GM15510 (cell line): ENCODE data around the gene GTF3C2.

Source experiments
- POLR2A ChIP-seq: IDR thresholded peaks from 3 replicates; pipeline ENCODE4 v1.6.1; 2011; ENCODE audit warnings: borderline replicate concordance; ENCODE audit not compliant: insufficient read length; ENCODE audit errors: extremely low read depth

GTF3C2 gene

GRCh38 chr2:27313882-27314645, 42.5 kb downstream of the GTF3C2 start:
- TF ChIP-seq POLR2A = no peak

GRCh38 chr2:27312152-27312551, 44.4 kb downstream of the GTF3C2 start:
- TF ChIP-seq POLR2A = no peak

DNA sequence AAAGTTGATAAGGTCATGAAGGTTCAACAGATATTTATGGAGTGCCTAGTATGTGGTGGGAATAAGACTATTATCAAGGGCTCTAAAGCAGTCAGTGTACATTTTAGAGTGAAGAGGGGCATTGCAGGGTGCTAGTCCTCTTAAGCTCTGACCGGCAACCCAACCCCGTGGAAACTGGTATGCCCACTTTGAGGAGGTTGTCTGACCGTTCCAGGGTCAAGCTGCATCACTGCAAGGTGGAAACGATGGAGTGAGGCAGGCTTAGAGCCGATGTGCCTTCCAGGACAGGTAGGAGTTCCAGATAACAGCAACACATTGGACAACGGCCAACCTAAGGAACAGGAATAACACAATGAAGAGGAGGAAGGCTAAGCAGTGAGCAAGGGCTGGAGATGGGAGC, 46.9 kb downstream of the GTF3C2 start:
- TF ChIP-seq POLR2A = no peak

DNA sequence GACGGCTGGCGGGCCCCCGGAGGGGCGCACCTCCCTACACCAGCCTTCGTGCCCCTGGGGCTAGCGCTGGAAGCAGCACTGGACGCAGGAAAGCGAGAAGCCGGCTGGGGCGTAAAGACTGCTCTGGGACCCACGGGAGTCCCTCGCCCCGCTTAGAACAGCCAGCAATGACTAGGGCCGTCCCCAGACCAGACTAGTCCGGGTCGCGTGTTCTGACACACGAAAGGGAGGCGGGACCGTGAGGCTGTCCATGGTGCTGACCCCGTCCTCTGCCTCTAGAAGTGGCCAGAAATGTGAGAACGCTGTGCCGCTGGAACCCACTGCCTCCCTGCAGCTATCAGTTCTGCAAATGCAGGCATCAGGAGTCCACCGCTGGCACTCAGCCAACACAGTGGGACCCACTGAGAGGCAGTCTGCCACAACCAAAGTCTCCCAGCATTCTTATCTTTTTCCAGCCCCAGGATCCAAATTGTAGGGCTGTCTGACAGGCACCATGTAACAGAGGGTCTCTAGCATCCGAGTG, 48.1 kb downstream of the GTF3C2 start, which contains the start of gene UCN:
TSS of gene UCN (minus strand) at position 87 of the 523 bp plus-strand sequence. CDS start 550 bp downstream, outside the sequence.
- TF ChIP-seq POLR2A = no peak

GRCh38 chr2:27307545-27308358, 48.8 kb downstream of the GTF3C2 start:
- no peak for TF ChIP-seq POLR2A

GRCh38 chr2:27307287-27307544, 49.3 kb downstream of the GTF3C2 start:
- TF ChIP-seq POLR2A = no peak

- TF ChIP-seq POLR2A = no peak
These were observed 49.8 kb downstream of the GTF3C2 start for GRCh38 chr2:27306573-27307286.

- TF ChIP-seq POLR2A = no peak
These were observed 50.4 kb downstream of the GTF3C2 start for GRCh38 chr2:27306136-27306535.

- no peak for TF ChIP-seq POLR2A
These were observed 51.0 kb downstream of the GTF3C2 start for GRCh38 chr2:27305516-27305915.

- TF ChIP-seq POLR2A = no peak
These were observed 51.9 kb downstream of the GTF3C2 start for GRCh38 chr2:27304488-27305240.

DNA sequence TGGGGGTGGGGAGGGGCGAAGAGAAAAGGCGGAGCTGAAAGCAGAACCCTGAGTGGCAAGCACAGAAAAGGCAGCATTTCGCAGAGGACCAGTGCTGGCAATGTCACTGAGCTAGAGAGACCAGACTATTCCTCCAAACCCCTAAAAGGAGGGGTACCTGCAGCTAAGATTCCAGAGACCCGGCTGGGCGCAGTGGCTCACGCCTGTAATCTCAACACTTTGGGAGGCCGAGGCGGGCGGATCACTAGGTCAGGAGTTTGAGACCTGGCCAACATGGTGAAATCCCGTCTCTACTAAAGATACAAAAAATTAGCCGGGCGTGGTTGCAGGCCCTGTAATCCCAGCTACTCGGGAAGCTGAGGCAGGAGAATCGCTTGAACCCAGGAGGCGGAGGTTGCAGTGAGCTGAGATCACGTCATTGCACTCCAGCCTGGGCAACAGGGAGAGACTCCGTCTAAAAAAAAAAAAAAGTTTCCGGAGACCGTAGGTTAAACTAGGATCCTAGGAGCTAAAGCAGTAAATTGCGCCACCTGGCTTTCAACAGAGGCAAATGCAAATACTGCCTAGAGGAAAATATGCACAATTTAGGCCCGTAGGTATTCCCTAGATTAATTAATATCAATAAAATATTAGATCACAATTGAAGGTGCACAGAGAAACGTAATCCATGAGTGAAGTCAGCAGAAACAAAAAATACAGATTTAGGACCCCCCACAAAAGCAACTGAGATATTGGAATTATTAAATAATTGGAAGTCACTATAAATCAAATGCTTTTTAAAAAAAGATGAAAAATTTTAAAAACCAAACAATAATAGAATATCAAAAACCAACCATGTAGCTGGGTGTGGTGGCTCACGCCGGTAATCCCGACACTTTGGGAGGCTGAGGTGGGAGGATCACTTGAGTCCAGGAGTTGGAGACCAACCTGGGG, 53.2 kb downstream of the GTF3C2 start:
- TF ChIP-seq POLR2A = no peak

DNA sequence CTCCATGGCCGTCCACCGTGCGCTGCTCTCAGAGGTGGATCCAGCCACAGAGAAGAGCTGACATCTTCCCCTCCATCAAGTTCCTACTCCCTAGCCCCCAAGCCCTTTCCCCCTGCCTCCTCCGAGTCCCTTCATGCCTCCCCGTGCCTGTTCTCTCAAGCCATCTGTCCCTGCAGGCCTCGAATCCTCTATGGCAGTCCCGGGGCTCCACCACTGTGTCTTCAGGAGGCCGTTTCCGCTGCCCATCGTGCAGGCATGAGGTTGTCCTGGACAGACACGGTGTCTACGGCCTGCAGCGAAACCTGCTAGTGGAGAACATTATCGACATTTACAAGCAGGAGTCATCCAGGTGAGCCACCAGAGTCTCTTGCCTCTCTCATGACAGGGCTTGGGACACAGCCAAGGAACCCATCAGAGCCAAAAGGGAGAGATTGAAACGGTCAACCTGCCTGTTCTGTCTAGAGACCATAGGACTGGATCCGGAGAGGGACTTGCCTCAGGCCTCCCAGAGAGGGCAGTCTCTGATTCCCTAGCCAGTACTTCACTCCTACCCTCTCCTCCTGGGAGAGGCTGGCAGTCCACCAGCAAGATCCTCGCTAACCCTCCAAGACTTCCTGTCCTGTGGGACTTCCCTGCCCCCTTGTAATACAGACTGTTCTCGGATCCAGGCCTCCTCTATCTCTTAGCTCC, 58.0 kb downstream of the GTF3C2 start:
- no peak for TF ChIP-seq POLR2A

GRCh38 chr2:27297195-27297594, 59.4 kb downstream of the GTF3C2 start:
- TF ChIP-seq POLR2A = no peak
